Skeletal muscle cell (primary cell): ENCODE results near the gene TRPM2.

Source experiments
- DNase-seq: peaks from one replicate; pipeline ENCODE4 v3.0.0-alpha.2; 2010; ENCODE audit warnings: low read depth
- H3K4me3 ChIP-seq: 2 replicates; pipeline ENCODE4 v1.5.1; 2011; ENCODE audit warnings: low read depth, mild to moderate bottlenecking, control low read depth, low read length, moderate library complexity

Gene TRPM2

DNA sequence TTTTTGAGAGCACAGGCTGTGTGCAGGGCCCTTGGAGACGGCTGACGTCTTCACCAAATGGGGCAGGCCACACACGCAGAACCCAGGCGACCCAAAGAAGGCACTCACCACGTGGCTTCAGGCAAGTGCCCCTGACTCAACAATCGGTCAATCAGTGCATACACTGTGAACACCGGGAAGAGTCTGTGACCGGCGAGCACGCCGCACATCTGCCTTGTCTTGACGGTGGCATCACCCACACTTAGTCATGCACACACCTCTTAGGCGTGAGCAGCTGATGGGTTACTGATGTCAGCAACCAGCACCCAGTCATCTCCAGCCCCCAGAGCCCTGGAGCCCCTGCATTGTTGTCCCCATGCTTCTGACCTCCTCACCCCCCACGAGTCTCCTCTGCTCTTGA is 97.0 kb downstream of the TRPM2 start:
- no peak overlapping the region for H3K4me3 ChIP-seq

DNA sequence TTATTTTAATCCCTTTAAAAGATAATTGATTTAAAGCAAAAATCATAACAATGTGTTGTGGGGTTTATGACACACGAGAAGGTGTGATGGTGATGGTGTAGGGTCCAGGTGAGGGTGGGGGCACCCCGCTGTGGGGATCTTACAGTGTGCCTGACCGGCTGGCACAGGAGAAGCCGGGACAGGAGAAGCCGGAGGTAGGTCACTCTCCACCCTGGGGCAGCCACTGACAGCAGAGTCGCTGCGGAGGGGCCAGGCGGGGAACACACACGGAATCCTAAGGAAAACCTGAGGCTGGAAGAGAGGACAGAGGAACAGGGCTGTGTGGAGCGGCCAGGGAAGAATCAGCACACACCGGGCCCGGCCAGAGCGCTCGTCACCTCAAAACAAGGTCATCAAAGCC is 97.6 kb downstream of the TRPM2 start:
- no peak overlapping the region for H3K4me3 ChIP-seq
- no peak for DNase-seq

More for the DNA sequence above, 97.0 kb downstream of the TRPM2 start:
- DNase-seq = no peak

DNA sequence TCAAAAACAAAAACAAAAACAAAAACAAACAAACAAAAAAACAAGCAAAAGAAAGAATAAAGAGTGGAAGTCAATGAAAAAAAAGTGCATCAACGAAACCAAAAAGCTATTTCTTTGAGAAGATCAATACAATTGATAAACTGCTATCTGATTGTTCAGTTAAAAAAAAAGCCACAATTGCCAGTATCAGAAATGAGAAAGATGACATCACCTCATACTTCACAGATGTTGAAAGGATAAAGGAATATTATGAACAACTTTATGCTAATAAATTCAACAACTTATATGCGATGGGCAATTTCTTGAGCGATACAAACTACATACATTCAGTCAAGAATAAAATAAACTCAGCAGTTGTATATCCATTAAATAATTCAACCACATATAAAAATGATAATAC is 99.7 kb downstream of the TRPM2 start:
- H3K4me3 ChIP-seq = no peak overlapping the region
- no peak for DNase-seq

DNA sequence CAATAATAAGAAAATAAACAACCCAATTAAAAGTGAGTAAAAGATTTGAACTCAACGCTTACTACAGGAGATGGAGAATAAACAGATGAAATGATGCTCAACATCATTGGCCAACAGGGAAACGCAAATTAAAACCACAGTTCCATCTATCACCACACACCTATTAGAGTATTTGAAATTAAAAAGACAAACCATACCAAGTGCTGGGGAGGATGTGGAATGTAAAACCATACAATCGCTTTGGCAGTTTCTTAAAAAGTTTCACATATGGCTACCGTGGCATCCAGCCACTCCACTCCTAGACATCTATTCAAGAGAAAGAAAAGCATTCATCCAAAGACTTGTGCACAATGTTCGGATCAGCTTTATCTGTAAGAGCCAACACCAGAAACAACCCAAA is 100.6 kb downstream of the TRPM2 start:
- no peak for DNase-seq
- no peak overlapping the region for H3K4me3 ChIP-seq

DNA sequence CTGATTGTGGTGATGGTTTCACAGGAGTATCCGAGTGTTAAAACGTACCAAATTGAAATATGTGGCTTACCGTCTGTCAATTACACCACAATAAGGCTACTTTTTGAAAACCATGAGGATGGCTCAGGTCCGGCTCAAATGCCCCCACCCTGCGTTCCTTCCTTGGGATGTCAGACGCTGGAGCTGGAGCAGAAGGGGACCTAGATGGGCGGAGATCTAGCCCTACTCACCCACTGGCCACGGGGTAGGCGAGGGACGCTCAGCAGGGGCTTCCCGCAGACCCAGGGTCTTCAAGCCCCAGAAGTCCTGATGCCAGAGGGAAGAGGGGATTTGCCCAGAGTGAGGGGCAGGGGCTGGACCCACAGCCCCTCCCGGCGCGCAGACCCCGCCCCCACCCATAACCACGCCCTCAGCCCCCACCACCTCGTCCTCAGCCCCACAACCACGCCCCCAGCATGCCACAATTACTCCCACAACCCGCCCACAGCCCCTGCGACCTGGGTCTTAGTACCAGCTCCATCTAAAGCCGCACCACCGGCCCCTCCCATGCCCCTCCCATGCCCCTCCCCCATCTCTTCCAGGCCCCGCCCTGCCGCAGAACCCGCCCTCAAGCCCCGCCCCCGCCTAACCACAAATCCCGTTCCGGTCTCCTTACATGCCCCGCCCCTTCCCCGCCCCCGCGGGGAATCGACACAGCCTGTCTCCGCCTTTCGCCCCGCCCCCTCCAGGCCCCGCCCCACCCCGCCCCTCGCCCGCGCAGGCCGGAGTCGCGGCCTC is 101.5 kb downstream of the TRPM2 start, which contains the start of gene LRRC3:
TSS of gene LRRC3 (plus strand) at position 764 of the 777 bp plus-strand sequence. CDS start 1,135 bp downstream, outside the sequence.
- DNase-seq = peak; percentile 34

DNA sequence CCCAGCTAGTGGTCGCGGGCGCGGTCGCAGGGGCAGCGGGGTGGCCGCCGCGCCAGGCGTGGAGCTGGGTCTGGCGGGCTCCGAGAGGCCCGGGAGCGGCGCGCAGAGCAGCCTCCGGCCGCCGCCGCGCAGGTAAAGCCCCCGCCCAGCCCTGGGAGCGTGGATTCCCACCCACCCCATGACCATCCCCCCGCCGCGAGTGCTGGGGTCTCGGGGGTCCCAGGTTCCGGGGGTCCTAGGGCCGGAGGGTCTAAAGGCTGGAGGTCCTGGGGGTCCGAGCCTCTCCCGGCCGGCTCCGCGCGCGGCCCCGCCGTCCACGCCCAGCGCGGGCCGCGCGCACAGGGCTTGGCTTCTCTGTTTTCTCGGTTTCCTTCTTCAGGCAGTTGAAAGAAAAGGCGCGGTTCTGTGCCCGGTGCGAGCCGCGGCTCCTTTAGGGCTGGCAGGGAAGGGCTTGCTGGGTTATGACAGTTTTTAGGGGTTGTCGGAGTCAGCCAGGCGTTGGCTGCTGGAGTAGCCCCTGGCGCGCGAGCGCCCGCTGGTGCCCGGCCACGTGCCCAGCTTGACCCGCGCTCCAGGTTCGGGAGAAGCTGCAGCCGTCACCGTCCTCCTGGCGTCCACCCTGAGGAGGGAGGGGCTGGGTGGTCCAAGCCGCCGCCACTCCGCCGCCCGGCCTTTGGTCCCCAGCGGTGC is 102.2 kb downstream of the TRPM2 start:
- H3K4me3 ChIP-seq = peak overlapping the region; percentile 51
- no peak for DNase-seq

More for the DNA sequence above, 101.5 kb downstream of the TRPM2 start, which contains the start of gene LRRC3:
- H3K4me3 ChIP-seq = peak within 1 kb of the TSS; percentile 51

DNA sequence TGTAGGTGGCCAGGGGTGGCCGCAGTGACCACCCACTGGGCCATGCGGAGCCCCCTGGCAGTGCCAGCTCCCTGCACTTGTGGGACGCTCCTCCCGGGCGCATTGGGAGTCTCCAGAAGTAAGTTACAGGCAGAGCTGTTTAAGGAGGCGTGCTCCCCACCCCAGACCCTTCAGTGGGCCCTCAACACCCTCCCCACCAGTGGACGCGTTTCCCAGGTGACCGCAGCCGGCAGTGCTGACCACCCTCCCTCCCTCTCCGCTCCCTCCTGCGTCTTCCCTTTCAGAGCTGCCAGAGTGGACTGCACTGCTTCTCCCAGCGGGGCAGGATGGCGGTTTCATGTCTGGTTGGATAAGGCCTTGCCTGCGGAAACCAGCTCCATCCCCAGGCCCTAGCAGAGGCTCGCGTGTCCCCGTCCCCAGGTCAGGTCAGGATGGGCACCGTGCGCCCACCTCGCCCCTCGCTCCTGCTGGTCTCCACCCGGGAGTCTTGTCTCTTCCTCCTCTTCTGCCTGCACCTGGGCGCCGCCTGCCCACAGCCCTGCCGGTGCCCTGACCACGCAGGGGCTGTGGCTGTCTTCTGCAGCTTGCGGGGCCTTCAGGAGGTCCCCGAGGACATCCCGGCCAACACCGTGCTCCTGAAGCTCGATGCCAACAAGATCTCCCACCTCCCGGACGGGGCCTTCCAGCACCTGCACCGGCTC is 102.9 kb downstream of the TRPM2 start:
- DNase-seq = no peak
- peak overlapping the region; percentile 51 for H3K4me3 ChIP-seq

DNA sequence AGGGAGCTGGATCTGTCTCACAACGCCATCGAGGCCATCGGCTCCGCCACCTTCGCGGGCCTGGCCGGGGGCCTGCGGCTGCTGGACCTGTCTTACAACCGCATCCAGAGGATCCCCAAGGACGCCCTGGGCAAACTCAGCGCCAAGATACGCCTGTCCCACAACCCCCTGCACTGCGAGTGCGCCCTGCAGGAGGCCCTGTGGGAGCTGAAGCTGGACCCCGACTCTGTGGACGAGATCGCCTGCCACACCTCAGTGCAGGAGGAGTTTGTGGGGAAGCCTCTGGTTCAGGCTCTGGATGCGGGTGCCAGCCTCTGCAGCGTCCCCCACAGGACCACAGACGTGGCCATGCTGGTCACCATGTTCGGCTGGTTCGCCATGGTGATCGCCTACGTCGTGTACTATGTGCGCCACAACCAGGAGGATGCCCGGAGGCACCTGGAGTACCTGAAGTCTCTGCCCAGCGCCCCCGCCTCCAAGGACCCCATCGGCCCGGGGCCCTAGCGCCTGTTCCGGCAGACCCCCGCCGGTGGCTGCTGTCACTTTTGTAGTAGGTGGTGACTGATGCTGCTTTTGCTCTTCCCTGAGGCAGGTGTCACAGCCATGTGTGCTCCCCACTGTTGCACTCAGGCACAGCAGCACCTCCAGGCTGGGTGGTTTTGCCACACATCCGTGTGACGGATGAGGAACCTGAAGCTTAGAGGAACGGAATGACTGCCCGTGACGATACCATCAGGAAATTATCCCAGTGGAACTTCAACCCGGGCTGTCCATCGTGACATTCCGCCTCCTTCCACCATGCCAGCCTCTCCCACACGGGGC is 103.7 kb downstream of the TRPM2 start:
- no peak for DNase-seq

DNA sequence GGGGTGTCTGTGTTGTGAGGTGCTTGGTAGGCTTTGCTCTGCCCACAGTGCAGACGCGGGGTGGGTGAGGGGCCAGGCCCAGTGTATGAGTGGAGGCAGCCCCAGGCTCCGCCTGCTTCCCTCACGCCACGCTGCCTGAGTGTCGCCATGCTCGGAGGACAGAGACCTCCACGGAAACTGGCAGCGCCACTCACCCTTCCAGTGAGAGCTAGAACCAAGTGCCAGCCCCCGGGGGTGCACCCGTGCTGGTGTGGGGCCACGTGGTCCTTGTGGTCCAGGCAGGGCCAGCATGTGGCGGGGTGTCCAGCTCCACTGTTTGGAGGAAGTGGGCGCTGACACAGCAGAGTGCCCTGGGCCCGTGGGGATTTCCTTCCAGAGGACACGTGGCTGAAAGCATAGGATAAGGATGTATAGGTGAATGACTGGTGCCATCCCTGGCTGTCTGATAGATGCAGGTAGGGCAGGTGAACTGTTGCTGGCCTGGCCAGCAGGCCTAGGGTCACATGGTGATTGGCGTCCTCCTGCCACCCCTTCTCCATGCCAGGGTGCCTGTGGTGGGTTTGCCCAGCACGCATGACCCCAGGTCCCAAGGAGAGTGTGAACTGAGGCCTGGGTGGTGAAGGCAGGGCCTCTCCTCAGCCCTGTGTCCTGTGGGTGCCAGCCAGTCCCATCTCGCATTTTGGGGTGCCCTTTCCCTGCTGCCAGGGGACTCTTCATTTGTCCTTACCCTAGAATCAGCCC is 105.7 kb downstream of the TRPM2 start:
- H3K4me3 ChIP-seq = no peak overlapping the region
- DNase-seq = no peak

More for the DNA sequence above, 103.7 kb downstream of the TRPM2 start:
- no peak overlapping the region for H3K4me3 ChIP-seq

DNA sequence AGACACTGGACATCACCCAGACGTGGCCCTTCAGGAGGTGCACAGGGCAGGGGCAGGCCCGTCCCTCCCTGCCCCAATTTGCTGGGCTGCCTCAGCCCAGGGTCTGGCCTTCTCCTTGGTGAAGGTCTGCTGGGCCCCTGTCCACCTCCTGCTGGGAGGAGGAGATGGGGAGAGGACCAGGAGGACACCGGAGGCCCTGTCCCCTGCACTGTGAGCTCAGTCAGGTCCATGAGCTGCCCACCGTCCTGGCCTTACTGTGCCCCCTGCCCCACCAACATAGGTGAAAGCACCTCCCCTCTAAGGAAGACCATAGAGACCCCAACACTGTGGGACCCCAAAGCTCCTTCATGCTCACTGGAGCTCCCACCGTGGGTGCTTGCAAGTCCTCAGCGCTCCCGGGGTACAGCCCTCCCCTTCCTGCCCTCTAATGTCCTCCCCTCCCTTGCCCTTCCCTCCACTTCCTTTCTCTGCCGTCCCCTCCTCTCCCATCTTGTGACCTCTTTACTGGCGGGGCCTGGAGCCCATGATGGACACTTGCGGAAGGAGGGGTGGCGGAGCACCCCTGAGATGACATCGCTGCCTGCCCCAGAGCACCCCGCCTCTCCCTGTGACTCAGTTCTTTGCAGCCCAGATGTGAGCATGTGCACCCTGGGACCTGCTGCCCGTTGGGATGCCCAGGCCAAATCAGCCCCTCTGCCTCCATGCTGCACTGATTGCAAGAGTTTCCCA is 106.5 kb downstream of the TRPM2 start:
- no peak for DNase-seq
- no peak overlapping the region for H3K4me3 ChIP-seq

DNA sequence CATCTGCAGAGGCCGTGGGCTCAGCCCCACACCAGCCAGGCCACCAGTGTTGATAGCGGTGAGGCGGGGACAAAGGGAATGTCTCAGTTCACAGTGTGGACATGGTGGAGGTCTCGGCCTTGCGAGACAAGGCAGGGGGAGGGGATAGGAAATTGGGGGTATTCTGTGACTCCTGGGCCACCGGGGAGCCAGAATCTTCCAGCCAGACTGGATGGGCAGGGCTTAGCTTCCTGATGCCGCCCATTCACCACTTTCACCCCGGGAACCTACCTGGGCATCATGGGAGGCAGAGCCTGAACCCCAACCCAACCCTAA is 107.0 kb downstream of the TRPM2 start:
- H3K4me3 ChIP-seq = no peak overlapping the region
- DNase-seq = no peak

DNA sequence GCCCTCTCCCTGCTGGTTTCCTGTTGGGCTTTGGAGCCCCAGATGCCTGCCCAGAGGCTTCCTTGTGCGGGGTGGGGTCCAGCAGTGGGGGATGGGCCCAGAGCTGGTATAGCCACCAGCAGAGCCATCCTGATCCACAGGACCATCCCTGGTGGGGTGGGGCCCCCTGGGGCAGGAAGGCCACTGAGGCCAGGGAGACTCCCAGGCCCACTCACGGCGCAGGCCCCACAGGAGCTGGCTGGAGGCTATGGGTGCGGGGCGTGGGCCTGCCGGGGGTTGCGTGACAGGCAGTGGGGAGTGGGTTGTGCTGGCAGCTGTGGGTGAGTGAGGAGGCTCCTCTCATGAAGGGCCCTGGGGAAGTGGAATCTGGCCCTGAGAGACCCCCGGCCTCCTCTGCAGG is 107.6 kb downstream of the TRPM2 start:
- DNase-seq = no peak
- H3K4me3 ChIP-seq = no peak overlapping the region

DNA sequence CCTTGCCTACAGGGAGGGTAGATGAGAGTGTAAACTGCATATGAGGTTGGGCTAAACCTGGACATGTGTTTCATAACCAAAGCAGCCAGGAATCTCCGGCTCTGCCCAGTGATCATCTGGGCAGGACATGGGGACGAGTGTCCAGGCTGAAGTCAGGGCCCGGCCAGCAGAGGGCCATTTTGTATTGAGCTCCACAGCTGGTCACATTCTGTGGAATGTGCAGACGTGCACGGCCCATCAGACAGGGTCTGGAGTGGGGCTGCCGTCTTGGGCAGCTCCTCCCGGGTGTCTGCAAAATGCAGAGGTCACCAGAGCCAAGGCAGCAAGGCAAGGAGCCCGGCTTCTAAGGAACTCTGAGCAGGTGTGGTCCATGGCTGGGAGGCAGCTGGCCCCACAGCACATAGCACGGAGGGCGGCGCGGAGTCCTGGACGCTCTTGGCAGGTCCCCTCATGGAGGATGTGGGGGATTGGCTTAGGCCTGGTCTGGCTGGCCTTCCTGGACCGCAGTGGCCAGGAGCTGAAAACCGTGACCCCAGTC is 108.1 kb downstream of the TRPM2 start:
- no peak for DNase-seq
- no peak overlapping the region for H3K4me3 ChIP-seq

DNA sequence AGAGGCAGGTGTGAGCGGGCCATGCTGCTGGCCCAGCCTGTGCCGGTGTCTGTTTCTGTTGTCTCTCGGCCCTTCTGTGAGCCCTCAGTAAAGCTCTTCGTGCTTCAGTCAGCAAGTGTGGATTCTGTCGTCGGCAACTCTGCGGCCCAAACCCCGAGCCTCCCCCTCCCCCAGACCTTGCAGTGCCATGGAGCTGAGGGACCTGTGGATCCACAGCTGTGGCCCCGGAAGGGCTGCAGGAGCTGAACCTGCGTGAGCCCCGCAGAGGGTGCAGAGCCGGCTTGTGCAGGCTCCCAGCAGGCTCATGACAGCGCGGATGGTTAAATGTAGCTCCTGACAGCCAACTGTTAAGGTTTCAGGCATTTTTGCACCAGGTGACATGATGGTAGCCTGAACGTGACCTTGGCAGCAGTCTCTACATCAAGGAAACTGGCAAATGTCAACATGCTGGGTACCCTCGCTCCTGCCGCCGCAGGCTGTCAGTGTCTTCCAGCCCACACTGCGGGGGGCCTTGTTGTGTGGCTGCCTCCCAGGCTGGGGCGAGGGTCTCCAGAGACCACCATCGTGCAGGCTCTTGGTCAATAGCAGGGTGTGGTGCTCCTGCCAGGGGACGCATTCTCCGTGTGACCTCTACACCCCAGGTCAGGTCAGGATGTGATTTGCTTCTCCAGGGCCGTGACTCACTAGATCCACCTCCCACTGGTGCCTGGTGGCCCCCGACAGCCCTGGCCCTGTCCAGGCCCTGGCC is 108.8 kb downstream of the TRPM2 start:
- no peak overlapping the region for H3K4me3 ChIP-seq
- DNase-seq = no peak

DNA sequence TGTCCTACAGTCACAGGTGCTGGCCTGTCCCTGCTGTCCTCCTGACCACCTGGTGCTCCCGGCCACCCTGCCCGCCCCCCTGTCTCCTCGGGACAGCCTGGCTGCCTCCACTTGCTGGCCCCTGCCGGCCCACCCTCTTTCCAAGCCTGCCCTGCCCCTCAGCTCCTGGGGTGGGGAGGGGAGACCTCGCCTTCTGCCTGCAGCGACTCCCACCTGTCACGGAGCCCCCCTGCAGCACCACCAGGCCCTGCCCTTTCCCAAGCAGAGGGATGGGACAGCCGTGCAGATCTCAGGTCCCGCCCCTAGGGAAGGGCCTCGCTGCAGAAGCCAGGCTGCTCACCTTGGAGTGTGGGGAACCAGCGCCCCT is 109.4 kb downstream of the TRPM2 start:
- DNase-seq = no peak

DNA sequence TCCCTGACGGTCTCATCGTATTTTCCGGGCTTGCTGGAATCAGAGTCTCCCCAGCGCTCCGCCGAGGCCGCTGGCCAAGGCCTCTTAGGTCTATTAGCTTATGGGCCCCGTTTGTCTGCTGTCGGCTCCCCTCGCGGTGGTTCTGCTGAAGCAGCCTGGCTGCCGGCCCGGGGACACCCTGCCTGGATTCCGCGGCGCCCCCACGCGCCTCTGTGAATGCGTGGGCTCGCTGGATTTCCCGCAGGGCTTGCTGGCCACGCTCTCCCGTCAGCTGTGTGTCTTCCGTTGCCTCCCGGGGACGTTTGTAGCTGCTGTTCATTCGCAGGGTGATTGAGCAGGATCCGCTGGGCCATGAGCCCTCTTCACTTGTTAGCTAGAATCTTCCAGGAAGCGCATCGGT is 110.3 kb downstream of the TRPM2 start:
- DNase-seq = no peak

More for the DNA sequence above, 109.4 kb downstream of the TRPM2 start:
- H3K4me3 ChIP-seq = no peak overlapping the region

DNA sequence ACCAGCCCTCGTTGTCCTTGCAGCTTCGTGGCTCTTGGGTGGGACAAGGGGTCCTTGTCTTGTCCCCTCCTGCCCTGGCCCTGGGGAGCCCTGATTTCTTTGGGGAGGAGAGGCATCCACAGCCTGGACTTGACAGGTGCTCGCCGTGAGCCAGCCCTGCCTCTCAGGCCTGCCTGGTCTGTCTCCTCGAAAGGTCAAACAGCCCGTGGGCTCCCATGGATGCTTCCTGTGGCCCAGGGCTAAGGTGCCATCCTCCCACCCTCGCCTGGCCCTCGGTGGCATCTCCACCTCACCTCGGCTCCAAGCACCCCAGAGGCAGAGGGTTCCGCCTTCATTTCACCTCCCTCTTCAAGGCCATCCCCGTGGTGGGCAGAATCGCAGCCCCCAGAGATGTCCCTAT is 110.9 kb downstream of the TRPM2 start:
- no peak for DNase-seq
- H3K4me3 ChIP-seq = no peak overlapping the region

More for the DNA sequence above, 110.3 kb downstream of the TRPM2 start:
- no peak overlapping the region for H3K4me3 ChIP-seq
